Neural cell (in vitro differentiated cells): ENCODE results near the gene TMUB1. TPM values are rescaled to one million over a fixed set of nuclear protein-coding genes. Genes with fewer than 3 reads are reported as not detected.

Experiments used
- H2AFZ ChIP-seq: fragments of 200-600, 300-800 bp; sonication (generic), shearing (Covaris generic); 2 replicates; pipeline ENCODE4 v1.6.0; 2014; ENCODE audit warnings: low read depth, mild to moderate bottlenecking, antibody characterized with exemption, low read length, moderate library complexity
- H3F3A ChIP-seq: fragments of 200-600 bp; shearing (Covaris generic); 2 replicates; pipeline ENCODE4 v1.6.1; 2016; ENCODE audit warnings: mild to moderate bottlenecking, moderate library complexity, mixed read lengths, antibody characterized with exemption, low read length; ENCODE audit not compliant: insufficient read depth, poor library complexity, severe bottlenecking
- H3K27ac ChIP-seq: fragments of 200-600, 300-800 bp; sonication (generic), shearing (Covaris generic); 2 replicates; pipeline ENCODE4 v1.5.1; 2014; ENCODE audit warnings: mild to moderate bottlenecking, low read length, moderate library complexity
- H3K27me3 ChIP-seq: fragments of 300-800, 200-600 bp; sonication (generic), shearing (Covaris generic); 2 replicates; pipeline ENCODE4 v1.6.0; 2014; ENCODE audit warnings: mild to moderate bottlenecking, low read depth, low read length, moderate library complexity; ENCODE audit not compliant: insufficient read depth
- H3K36me3 ChIP-seq: fragments of 300-800, 200-600 bp; sonication (generic), shearing (Covaris generic); 2 replicates; pipeline ENCODE4 v1.5.1; 2014; ENCODE audit warnings: mild to moderate bottlenecking, antibody characterized with exemption, low read length, moderate library complexity; ENCODE audit not compliant: insufficient read depth
- H3K4me2 ChIP-seq: fragments of 300-800, 200-600 bp; sonication (generic), shearing (Covaris generic); 2 replicates; pipeline ENCODE4 v1.6.0; 2014; ENCODE audit warnings: mild to moderate bottlenecking, low read length
- H3K4me3 ChIP-seq: fragments of 300-800, 200-600 bp; sonication (generic), shearing (Covaris generic); 2 replicates; pipeline ENCODE4 v1.5.1; 2014; ENCODE audit warnings: mild to moderate bottlenecking, low read length, moderate library complexity
- H3K79me2 ChIP-seq: fragments of 200-600 bp; shearing (Covaris generic); replicated peaks from 2 replicates; pipeline ENCODE4 v1.6.0; 2014; ENCODE audit warnings: mild to moderate bottlenecking, low read length, moderate library complexity; ENCODE audit not compliant: insufficient read depth
- H3K9ac ChIP-seq: fragments of 300-800, 200-600 bp; sonication (generic), shearing (Covaris generic); 2 replicates; pipeline ENCODE4 v1.6.1; 2016; ENCODE audit warnings: mild to moderate bottlenecking, low read length, mixed read lengths
- H3K9me2 ChIP-seq: fragments of 200-600 bp; shearing (Covaris generic); 2 replicates; pipeline ENCODE4 v1.6.1; 2016; ENCODE audit warnings: mild to moderate bottlenecking, low read length, mixed read lengths; ENCODE audit not compliant: insufficient read depth
- H3K9me3 ChIP-seq: fragments of 200-600, 300-800 bp; sonication (generic), shearing (Covaris generic); 2 replicates; pipeline ENCODE4 v1.6.1; 2016; ENCODE audit warnings: mild to moderate bottlenecking, mixed run types, low read length, moderate library complexity, mixed read lengths
- H4K20me1 ChIP-seq: fragments of 200-600 bp; shearing (Covaris generic); 2 replicates; pipeline ENCODE4 v1.6.1; 2016; ENCODE audit warnings: mild to moderate bottlenecking, mixed run types; ENCODE audit not compliant: insufficient read depth
- EP300 ChIP-seq: fragments of 450-650 bp; conservative IDR thresholded peaks from 2 replicates; pipeline ENCODE4 v1.6.1; 2014; ENCODE audit warnings: antibody characterized with exemption, mild to moderate bottlenecking, moderate library complexity; ENCODE audit not compliant: poor library complexity, severe bottlenecking
- EZH2 ChIP-seq: fragments of 200-600, 300-800 bp; shearing (Covaris generic), sonication (generic); IDR thresholded peaks from 2 replicates; pipeline ENCODE4 v1.6.1; 2014; ENCODE audit warnings: antibody characterized with exemption, low read length, borderline replicate concordance, mild to moderate bottlenecking; ENCODE audit not compliant: insufficient read depth, poor library complexity, severe bottlenecking
- MXI1 ChIP-seq: fragments of 450-650 bp; conservative IDR thresholded peaks from 2 replicates; pipeline ENCODE4 v1.6.1; 2014; ENCODE audit warnings: antibody characterized with exemption, mild to moderate bottlenecking; ENCODE audit not compliant: poor library complexity, severe bottlenecking
- POLR2AphosphoS5 ChIP-seq: IDR thresholded peaks from 2 replicates; pipeline ENCODE4 v1.6.1; 2012
- RAD21 ChIP-seq: fragments of 450-650 bp; conservative IDR thresholded peaks from 2 replicates; pipeline ENCODE4 v1.6.1; 2014; ENCODE audit warnings: antibody characterized with exemption, mild to moderate bottlenecking, moderate library complexity
- SMC3 ChIP-seq: fragments of 450-650 bp; conservative IDR thresholded peaks from 2 replicates; pipeline ENCODE4 v1.6.1; 2014; ENCODE audit warnings: antibody characterized with exemption, mild to moderate bottlenecking, moderate library complexity; ENCODE audit not compliant: poor library complexity
- TAF1 ChIP-seq: IDR thresholded peaks from 2 replicates; pipeline ENCODE4 v1.6.1; 2012; ENCODE audit warnings: low read depth
- polyA plus RNA-seq: library from polyadenylated mRNA; depleted of rRNA; stranded (reverse); fragments of >200 nt; gene quantifications from 2 replicates; pipeline ENCODE4 v1.2.3, GENCODE V29; 2014
- TF ChIP-seq, protein P1 (sequence below): fragments of 450-650 bp; IDR thresholded peaks from 2 replicates; pipeline ENCODE4 v1.5.1; 2014; ENCODE audit warnings: antibody characterized with exemption, mild to moderate bottlenecking, moderate library complexity; ENCODE audit not compliant: poor library complexity, severe bottlenecking
- TF ChIP-seq, protein P2 (sequence below): IDR thresholded peaks from 2 replicates; pipeline ENCODE4 v1.6.1; 2012; ENCODE audit warnings: borderline replicate concordance

TMUB1 gene
- polyA plus RNA-seq, 1 donor from 2014 or later = 35.2 TPM

DNA sequence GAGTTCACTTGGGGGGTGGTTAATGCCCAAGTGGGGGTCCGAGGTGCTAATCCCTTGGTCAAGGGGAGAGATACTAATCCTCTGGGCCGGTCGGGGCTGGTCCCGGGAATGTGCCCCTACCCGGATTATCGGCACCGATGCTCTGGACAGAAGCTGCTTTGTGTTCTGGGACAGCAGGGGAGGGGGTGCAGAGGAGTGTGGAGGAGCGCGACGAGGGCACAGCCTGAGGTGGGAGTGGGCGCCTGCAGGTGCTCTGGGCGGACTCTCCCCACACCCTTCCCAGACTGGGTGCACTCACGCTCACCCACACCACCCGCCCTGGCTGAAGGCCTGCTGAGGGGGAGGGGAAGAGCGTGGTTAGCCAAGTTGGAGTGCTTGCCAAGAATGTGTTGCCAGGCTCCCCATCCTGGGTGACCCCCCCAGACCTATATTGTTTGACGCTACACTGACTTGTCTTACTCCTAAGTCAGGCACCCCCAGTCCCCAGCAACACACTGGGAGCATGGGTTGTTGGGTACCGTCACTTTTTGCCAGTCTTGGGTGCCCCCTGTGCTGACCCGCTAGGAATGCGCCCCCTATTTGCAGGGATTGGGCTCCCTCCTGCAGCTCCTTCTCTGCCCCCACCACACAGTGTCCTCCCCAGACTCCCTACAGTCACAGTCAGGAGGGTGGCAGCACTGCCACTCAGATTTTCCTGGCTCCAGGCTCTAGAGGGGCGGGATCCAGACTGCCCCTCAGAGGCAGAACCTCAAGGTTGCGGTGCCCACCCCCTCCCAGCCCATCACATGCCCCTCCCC lies 22.7 kb downstream of the TMUB1 start:
- Histone ChIP-seq H3K79me2 (no peaks in the 10 kb centered on the region), H3K4me3 (peak overlapping the region; percentile 92), H3K4me2 (no peak overlapping the region), H3K27me3 (peaks cover 7% of the 10 kb centered on the region), H3K9ac (no peak overlapping the region), H3K36me3 (no peaks in the 10 kb centered on the region), H2AFZ (no peak overlapping the region), H4K20me1 (no peaks in the 10 kb centered on the region), H3F3A (peaks cover 6% of the 10 kb centered on the region), H3K9me2 (no peaks in the 10 kb centered on the region), H3K9me3 (no peaks in the 10 kb centered on the region), H3K27ac (no peak overlapping the region)
- TF ChIP-seq, protein P1, sequence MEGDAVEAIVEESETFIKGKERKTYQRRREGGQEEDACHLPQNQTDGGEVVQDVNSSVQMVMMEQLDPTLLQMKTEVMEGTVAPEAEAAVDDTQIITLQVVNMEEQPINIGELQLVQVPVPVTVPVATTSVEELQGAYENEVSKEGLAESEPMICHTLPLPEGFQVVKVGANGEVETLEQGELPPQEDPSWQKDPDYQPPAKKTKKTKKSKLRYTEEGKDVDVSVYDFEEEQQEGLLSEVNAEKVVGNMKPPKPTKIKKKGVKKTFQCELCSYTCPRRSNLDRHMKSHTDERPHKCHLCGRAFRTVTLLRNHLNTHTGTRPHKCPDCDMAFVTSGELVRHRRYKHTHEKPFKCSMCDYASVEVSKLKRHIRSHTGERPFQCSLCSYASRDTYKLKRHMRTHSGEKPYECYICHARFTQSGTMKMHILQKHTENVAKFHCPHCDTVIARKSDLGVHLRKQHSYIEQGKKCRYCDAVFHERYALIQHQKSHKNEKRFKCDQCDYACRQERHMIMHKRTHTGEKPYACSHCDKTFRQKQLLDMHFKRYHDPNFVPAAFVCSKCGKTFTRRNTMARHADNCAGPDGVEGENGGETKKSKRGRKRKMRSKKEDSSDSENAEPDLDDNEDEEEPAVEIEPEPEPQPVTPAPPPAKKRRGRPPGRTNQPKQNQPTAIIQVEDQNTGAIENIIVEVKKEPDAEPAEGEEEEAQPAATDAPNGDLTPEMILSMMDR = no peak
- TF ChIP-seq EZH2 (no peak), POLR2AphosphoS5 (no peak), MXI1 (no peak), EP300 (no peak), RAD21 (no peak), SMC3 (no peak), TAF1 (no peak)
- TF ChIP-seq, protein P2, sequence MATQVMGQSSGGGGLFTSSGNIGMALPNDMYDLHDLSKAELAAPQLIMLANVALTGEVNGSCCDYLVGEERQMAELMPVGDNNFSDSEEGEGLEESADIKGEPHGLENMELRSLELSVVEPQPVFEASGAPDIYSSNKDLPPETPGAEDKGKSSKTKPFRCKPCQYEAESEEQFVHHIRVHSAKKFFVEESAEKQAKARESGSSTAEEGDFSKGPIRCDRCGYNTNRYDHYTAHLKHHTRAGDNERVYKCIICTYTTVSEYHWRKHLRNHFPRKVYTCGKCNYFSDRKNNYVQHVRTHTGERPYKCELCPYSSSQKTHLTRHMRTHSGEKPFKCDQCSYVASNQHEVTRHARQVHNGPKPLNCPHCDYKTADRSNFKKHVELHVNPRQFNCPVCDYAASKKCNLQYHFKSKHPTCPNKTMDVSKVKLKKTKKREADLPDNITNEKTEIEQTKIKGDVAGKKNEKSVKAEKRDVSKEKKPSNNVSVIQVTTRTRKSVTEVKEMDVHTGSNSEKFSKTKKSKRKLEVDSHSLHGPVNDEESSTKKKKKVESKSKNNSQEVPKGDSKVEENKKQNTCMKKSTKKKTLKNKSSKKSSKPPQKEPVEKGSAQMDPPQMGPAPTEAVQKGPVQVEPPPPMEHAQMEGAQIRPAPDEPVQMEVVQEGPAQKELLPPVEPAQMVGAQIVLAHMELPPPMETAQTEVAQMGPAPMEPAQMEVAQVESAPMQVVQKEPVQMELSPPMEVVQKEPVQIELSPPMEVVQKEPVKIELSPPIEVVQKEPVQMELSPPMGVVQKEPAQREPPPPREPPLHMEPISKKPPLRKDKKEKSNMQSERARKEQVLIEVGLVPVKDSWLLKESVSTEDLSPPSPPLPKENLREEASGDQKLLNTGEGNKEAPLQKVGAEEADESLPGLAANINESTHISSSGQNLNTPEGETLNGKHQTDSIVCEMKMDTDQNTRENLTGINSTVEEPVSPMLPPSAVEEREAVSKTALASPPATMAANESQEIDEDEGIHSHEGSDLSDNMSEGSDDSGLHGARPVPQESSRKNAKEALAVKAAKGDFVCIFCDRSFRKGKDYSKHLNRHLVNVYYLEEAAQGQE = no peak

DNA sequence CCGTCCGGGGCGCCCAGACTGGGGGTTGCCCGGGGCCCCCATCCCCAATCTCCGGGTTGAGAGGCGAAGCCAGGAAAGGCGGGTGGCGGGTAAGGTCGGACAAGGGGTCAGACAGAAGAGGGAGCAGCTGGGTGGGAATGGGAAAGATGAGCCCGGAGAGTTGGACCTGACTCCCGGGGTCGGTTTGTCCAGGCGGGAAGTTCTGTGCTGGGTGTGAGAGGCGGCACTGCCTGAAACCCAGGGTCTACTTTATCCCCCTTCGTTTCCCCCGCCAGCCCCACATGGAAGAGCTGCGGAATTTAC lies 23.2 kb downstream of the TMUB1 start:
- peak overlapping the region; percentile 34 for H3K9ac ChIP-seq
- H3K79me2 ChIP-seq = no peaks in the 10 kb centered on the region
- H3K4me2 ChIP-seq = no peak overlapping the region
- H3K36me3 ChIP-seq = no peaks in the 10 kb centered on the region
- no peaks in the 10 kb centered on the region for H3K9me2 ChIP-seq
- H3K4me3 ChIP-seq = peak overlapping the region; percentile 92
- peaks cover 7% of the 10 kb centered on the region for H3K27me3 ChIP-seq
- H3K9me3 ChIP-seq = no peaks in the 10 kb centered on the region
- H2AFZ ChIP-seq = no peak overlapping the region
- H3F3A ChIP-seq = peaks cover 6% of the 10 kb centered on the region
- TF ChIP-seq TAF1 (no peak), EP300 (no peak), POLR2AphosphoS5 (no peak), EZH2 (no peak), SMC3 (no peak), RAD21 (no peak), MXI1 (no peak)
- TF ChIP-seq, protein P1 = no peak
- TF ChIP-seq, protein P2 = no peak
- no peak overlapping the region for H3K27ac ChIP-seq
- H4K20me1 ChIP-seq = no peaks in the 10 kb centered on the region
